ENCODE results near the gene PTPRA. TPM values are rescaled to one million over a fixed set of nuclear protein-coding genes. Genes with fewer than 3 reads are reported as not detected.

PTPRA gene
- total RNA-seq, 1 donor from 2014 or later = 88.7 TPM

- H3K4me3 Mint-ChIP-seq = peak overlapping the region; percentile 88
- no peak for TF ChIP-seq CTCF (conservative IDR thresholded peaks at IDR 0.05)
- DNase-seq (ENCODE audit: low read depth, low spot score) = no peak
- peak overlapping the region; percentile 25 for H3K27ac Mint-ChIP-seq (ENCODE audit: unreplicated experiment)
- H3K9me3 Mint-ChIP-seq = no peaks in the 10 kb centered on the region
- H3K36me3 Mint-ChIP-seq (ENCODE audit: low read depth) = peaks cover 27% of the 10 kb centered on the region
- no peaks in the 10 kb centered on the region for H3K27me3 Mint-ChIP-seq (ENCODE audit: low read depth)
- peaks cover 13% of the 10 kb centered on the region for H3K4me1 Mint-ChIP-seq
Measured at GRCh38 chr20:2838847-2839671, 34.2 kb upstream of the PTPRA start.

- peak overlapping the region; percentile 25 for H3K27ac Mint-ChIP-seq (ENCODE audit: unreplicated experiment)
- no peak for TF ChIP-seq CTCF (conservative IDR thresholded peaks at IDR 0.05)
- H3K4me3 Mint-ChIP-seq = peak overlapping the region; percentile 88
Measured at GRCh38 chr20:2839732-2840137, 33.5 kb upstream of the PTPRA start.

GRCh38 chr20:2840138-2840966, 32.9 kb upstream of the PTPRA start, which contains the start of the genes PCED1A and VPS16:
TSS of gene PCED1A (minus strand) at chr20:2840655. CDS start at chr20:2839912, 743 bp downstream.
TSS of gene VPS16 (plus strand) at chr20:2840745. CDS start at chr20:2840775, 30 bp downstream.
- Mint-ChIP-seq H3K4me1 (peaks cover 13% of the 10 kb centered on the region), H3K9me3 (no peaks in the 10 kb centered on the region), H3K27ac (ENCODE audit: unreplicated experiment) (peak within 1 kb of the TSS; percentile 28), H3K36me3 (ENCODE audit: low read depth) (peaks cover 25% of the 10 kb centered on the region), H3K27me3 (ENCODE audit: low read depth) (no peaks in the 10 kb centered on the region), H3K4me3 (peak within 1 kb of the TSS; percentile 91)
- no peak for TF ChIP-seq CTCF (conservative IDR thresholded peaks at IDR 0.05)
- peak; percentile 79 for DNase-seq (ENCODE audit: low read depth, low spot score)

More at GRCh38 chr20:2839732-2840137, 33.5 kb upstream of the PTPRA start:
- peaks cover 27% of the 10 kb centered on the region for H3K36me3 Mint-ChIP-seq (ENCODE audit: low read depth)
- no peaks in the 10 kb centered on the region for H3K9me3 Mint-ChIP-seq
- H3K27me3 Mint-ChIP-seq (ENCODE audit: low read depth) = no peaks in the 10 kb centered on the region
- DNase-seq (ENCODE audit: low read depth, low spot score) = no peak
- H3K4me1 Mint-ChIP-seq = peaks cover 13% of the 10 kb centered on the region

- DNase-seq (ENCODE audit: low read depth, low spot score) = peak; percentile 38
- no peak for TF ChIP-seq CTCF (conservative IDR thresholded peaks at IDR 0.05)
- H3K27me3 Mint-ChIP-seq (ENCODE audit: low read depth) = no peaks in the 10 kb centered on the region
- H3K9me3 Mint-ChIP-seq = no peaks in the 10 kb centered on the region
- peaks cover 24% of the 10 kb centered on the region for H3K36me3 Mint-ChIP-seq (ENCODE audit: low read depth)
- peak overlapping the region; percentile 91 for H3K4me3 Mint-ChIP-seq
- peaks cover 13% of the 10 kb centered on the region for H3K4me1 Mint-ChIP-seq
- peak overlapping the region; percentile 28 for H3K27ac Mint-ChIP-seq (ENCODE audit: unreplicated experiment)
Measured at GRCh38 chr20:2840967-2841531, 32.2 kb upstream of the PTPRA start.

GRCh38 chr20:2845607-2846006, 27.7 kb upstream of the PTPRA start:
- no peak for DNase-seq (ENCODE audit: low read depth, low spot score)
- H3K9me3 Mint-ChIP-seq = no peaks in the 10 kb centered on the region
- H3K36me3 Mint-ChIP-seq (ENCODE audit: low read depth) = peaks cover 2% of the 10 kb centered on the region
- no peaks in the 10 kb centered on the region for H3K27me3 Mint-ChIP-seq (ENCODE audit: low read depth)
- no peak for TF ChIP-seq CTCF (conservative IDR thresholded peaks at IDR 0.05)
- peaks cover 5% of the 10 kb centered on the region for H3K4me1 Mint-ChIP-seq
- H3K27ac Mint-ChIP-seq (ENCODE audit: unreplicated experiment) = no peak overlapping the region
- H3K4me3 Mint-ChIP-seq = no peak overlapping the region
